Neural cell (in vitro differentiated cells): Measurements from ENCODE around the gene ZFP36.

Experiments
- CTCF ChIP-seq: fragments of 450-650 bp; IDR thresholded peaks from 2 replicates; pipeline ENCODE4 v1.5.1; 2014; ENCODE audit warnings: antibody characterized with exemption, mild to moderate bottlenecking, moderate library complexity; ENCODE audit not compliant: poor library complexity, severe bottlenecking
- EP300 ChIP-seq: fragments of 450-650 bp; conservative IDR thresholded peaks from 2 replicates; pipeline ENCODE4 v1.6.1; 2014; ENCODE audit warnings: antibody characterized with exemption, mild to moderate bottlenecking, moderate library complexity; ENCODE audit not compliant: poor library complexity, severe bottlenecking
- EZH2 ChIP-seq: fragments of 200-600, 300-800 bp; shearing (Covaris generic), sonication (generic); IDR thresholded peaks from 2 replicates; pipeline ENCODE4 v1.6.1; 2014; ENCODE audit warnings: antibody characterized with exemption, low read length, borderline replicate concordance, mild to moderate bottlenecking; ENCODE audit not compliant: insufficient read depth, poor library complexity, severe bottlenecking
- MXI1 ChIP-seq: fragments of 450-650 bp; conservative IDR thresholded peaks from 2 replicates; pipeline ENCODE4 v1.6.1; 2014; ENCODE audit warnings: antibody characterized with exemption, mild to moderate bottlenecking; ENCODE audit not compliant: poor library complexity, severe bottlenecking
- POLR2AphosphoS5 ChIP-seq: IDR thresholded peaks from 2 replicates; pipeline ENCODE4 v1.6.1; 2012
- RAD21 ChIP-seq: fragments of 450-650 bp; conservative IDR thresholded peaks from 2 replicates; pipeline ENCODE4 v1.6.1; 2014; ENCODE audit warnings: antibody characterized with exemption, mild to moderate bottlenecking, moderate library complexity
- SMC3 ChIP-seq: fragments of 450-650 bp; conservative IDR thresholded peaks from 2 replicates; pipeline ENCODE4 v1.6.1; 2014; ENCODE audit warnings: antibody characterized with exemption, mild to moderate bottlenecking, moderate library complexity; ENCODE audit not compliant: poor library complexity
- TAF1 ChIP-seq: IDR thresholded peaks from 2 replicates; pipeline ENCODE4 v1.6.1; 2012; ENCODE audit warnings: low read depth
- TF ChIP-seq, protein P1 (sequence below): IDR thresholded peaks from 2 replicates; pipeline ENCODE4 v1.6.1; 2012; ENCODE audit warnings: borderline replicate concordance

DNA sequence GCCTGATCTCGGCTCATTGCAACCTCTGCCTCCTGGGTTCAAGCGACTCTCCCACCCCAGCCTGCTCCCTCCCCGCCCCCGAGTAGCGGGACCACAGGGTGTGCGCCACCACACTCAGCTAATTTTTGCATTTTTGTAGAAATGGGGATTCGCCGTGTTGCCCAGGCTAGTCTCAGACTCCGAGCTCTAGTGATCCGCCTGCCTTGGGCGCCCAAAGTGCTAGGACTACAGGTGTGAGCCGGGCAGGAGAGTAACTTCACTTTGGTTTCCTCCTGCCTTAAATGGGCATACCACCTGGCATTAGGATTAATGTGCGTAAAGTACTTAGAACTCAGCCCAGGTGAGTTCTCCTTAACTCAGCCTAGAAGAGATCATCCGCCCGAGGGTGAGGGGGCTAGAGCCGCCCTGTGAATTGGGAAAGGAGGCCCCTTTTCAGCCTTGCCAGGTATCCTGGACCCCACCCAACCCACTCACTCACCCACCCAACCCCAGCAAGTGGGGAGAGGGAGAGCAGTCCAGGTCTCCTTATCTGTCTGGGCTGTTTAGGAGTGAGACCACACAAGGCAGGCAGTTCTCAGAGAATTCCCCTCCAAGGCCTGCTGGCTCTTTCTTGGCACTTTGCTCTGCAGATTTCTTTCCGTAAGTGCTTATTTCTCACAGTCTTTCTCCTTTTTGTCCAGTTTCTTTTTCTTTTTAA is 1.2 kb upstream of the ZFP36 start:
- TF ChIP-seq EZH2: no peak
- TF ChIP-seq CTCF: no peak
- TF ChIP-seq, protein P1, sequence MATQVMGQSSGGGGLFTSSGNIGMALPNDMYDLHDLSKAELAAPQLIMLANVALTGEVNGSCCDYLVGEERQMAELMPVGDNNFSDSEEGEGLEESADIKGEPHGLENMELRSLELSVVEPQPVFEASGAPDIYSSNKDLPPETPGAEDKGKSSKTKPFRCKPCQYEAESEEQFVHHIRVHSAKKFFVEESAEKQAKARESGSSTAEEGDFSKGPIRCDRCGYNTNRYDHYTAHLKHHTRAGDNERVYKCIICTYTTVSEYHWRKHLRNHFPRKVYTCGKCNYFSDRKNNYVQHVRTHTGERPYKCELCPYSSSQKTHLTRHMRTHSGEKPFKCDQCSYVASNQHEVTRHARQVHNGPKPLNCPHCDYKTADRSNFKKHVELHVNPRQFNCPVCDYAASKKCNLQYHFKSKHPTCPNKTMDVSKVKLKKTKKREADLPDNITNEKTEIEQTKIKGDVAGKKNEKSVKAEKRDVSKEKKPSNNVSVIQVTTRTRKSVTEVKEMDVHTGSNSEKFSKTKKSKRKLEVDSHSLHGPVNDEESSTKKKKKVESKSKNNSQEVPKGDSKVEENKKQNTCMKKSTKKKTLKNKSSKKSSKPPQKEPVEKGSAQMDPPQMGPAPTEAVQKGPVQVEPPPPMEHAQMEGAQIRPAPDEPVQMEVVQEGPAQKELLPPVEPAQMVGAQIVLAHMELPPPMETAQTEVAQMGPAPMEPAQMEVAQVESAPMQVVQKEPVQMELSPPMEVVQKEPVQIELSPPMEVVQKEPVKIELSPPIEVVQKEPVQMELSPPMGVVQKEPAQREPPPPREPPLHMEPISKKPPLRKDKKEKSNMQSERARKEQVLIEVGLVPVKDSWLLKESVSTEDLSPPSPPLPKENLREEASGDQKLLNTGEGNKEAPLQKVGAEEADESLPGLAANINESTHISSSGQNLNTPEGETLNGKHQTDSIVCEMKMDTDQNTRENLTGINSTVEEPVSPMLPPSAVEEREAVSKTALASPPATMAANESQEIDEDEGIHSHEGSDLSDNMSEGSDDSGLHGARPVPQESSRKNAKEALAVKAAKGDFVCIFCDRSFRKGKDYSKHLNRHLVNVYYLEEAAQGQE: no peak
- no peak for TF ChIP-seq POLR2AphosphoS5
- TF ChIP-seq MXI1: no peak
- no peak for TF ChIP-seq SMC3
- no peak for TF ChIP-seq EP300
- no peak for TF ChIP-seq TAF1
- no peak for TF ChIP-seq RAD21
